GM23338 (cell line): ENCODE results near the gene SAMHD1. TPM values are rescaled to one million over a fixed set of nuclear protein-coding genes. Genes with fewer than 3 reads are reported as not detected.

Source experiments
- ATAC-seq: fragments of 200-7000 bp; cut with Tn5 transposase; 3 replicates; pipeline ENCODE4 v1.9.1; 2020
- DNase-seq: peaks from one replicate; pipeline ENCODE4 v3.0.0-alpha.2; 2015; ENCODE audit warnings: low spot score
- H2AFZ ChIP-seq: fragments of 200-600 bp; sonication (generic); 2 replicates; pipeline ENCODE4 v1.8.0; 2016; ENCODE audit warnings: antibody characterized with exemption, mild to moderate bottlenecking, moderate library complexity
- H3F3A ChIP-seq: fragments of 200-600 bp; sonication (generic); replicated peaks from 2 replicates; pipeline ENCODE4 v1.8.0; 2017; ENCODE audit warnings: antibody characterized with exemption, mixed run types, low read depth
- H3K27ac ChIP-seq: fragments of 200-600 bp; sonication (generic); 2 replicates; pipeline ENCODE4 v1.6.1; 2016; ENCODE audit warnings: low read depth
- H3K27me3 ChIP-seq: fragments of 200-600 bp; sonication (generic); 2 replicates; pipeline ENCODE4 v1.8.0; 2016; ENCODE audit warnings: mild to moderate bottlenecking, mixed run types, moderate library complexity; ENCODE audit not compliant: insufficient read depth
- H3K36me3 ChIP-seq: fragments of 200-600 bp; sonication (generic); 2 replicates; pipeline ENCODE4 v1.8.0; 2016; ENCODE audit warnings: mild to moderate bottlenecking; ENCODE audit not compliant: insufficient read depth
- H3K4me1 ChIP-seq: fragments of 200-600 bp; sonication (generic); 2 replicates; pipeline ENCODE4 v1.8.0; 2016; ENCODE audit warnings: mild to moderate bottlenecking, moderate library complexity; ENCODE audit not compliant: insufficient read depth
- H3K4me2 ChIP-seq: fragments of 200-600 bp; sonication (generic); 2 replicates; pipeline ENCODE4 v1.7.1; 2017; ENCODE audit warnings: mixed run types
- H3K4me3 ChIP-seq: fragments of 200-600 bp; sonication (generic); 2 replicates; pipeline ENCODE4 v1.6.1; 2016; ENCODE audit warnings: mixed run types
- H3K79me2 ChIP-seq: fragments of 200-600 bp; sonication (generic); replicated peaks from 2 replicates; pipeline ENCODE4 v1.8.0; 2017; ENCODE audit warnings: mild to moderate bottlenecking; ENCODE audit not compliant: insufficient read depth
- H3K9me2 ChIP-seq: fragments of 200-600 bp; sonication (generic); 2 replicates; pipeline ENCODE4 v1.8.0; 2017; ENCODE audit not compliant: insufficient read depth
- H4K20me1 ChIP-seq: fragments of 200-600 bp; sonication (generic); replicated peaks from 2 replicates; pipeline ENCODE4 v1.8.0; 2017; ENCODE audit warnings: mild to moderate bottlenecking; ENCODE audit not compliant: insufficient read depth
- H3K27ac Mint-ChIP-seq: 2 replicates; pipeline ENCODE4 v1.8.0; 2020; ENCODE audit warnings: inconsistent platforms, mild to moderate bottlenecking, moderate library complexity, mixed read lengths
- H3K27me3 Mint-ChIP-seq: 3 replicates; pipeline ENCODE4 v1.8.0; 2022; ENCODE audit warnings: low read depth, mild to moderate bottlenecking, moderate library complexity, mixed read lengths, inconsistent platforms; ENCODE audit not compliant: insufficient read depth, poor library complexity
- H3K36me3 Mint-ChIP-seq: 3 replicates; pipeline ENCODE4 v1.8.0; 2021; ENCODE audit warnings: low read depth, mild to moderate bottlenecking, inconsistent platforms, moderate library complexity, mixed read lengths
- H3K4me1 Mint-ChIP-seq: 3 replicates; pipeline ENCODE4 v1.8.0; 2020; ENCODE audit warnings: mild to moderate bottlenecking, inconsistent platforms, mixed read lengths
- H3K4me3 Mint-ChIP-seq: 3 replicates; pipeline ENCODE4 v1.8.0; 2021; ENCODE audit warnings: moderate library complexity, mild to moderate bottlenecking, inconsistent platforms, mixed read lengths
- H3K9me3 Mint-ChIP-seq: 3 replicates; pipeline ENCODE4 v1.8.0; 2020; ENCODE audit warnings: moderate library complexity, mild to moderate bottlenecking, inconsistent platforms, mixed read lengths
- CREB1 ChIP-seq: fragments of 250-450 bp; sonication (Bioruptor Pico); IDR thresholded peaks from 2 replicates; pipeline ENCODE4 v1.5.0; 2020; ENCODE audit warnings: low read depth, mild to moderate bottlenecking, moderate library complexity
- CTCF ChIP-seq, 2 experiments: fragments of 200-600 bp in 1 of 2; sonication (generic) in 1 of 2; conservative IDR thresholded peaks; 2 replicates each; pipeline versions ENCODE4 v1.5.1 to v1.6.1; 2016 to 2017; ENCODE audit warnings: antibody characterized with exemption in 2 of 2, low read depth in 2 of 2, mild to moderate bottlenecking in 2 of 2, moderate library complexity in 1 of 2
- ETS1 ChIP-seq: IDR thresholded peaks from 2 replicates; pipeline ENCODE4 v1.6.1; 2016; ENCODE audit warnings: antibody characterized with exemption
- EZH2 ChIP-seq: fragments of 200-600 bp; sonication (generic); IDR thresholded peaks from one replicate; pipeline ENCODE4 v1.8.0; 2017; ENCODE audit warnings: antibody characterized with exemption, mild to moderate bottlenecking, low read depth; ENCODE audit not compliant: unreplicated experiment
- EZH2phosphoT487 ChIP-seq: fragments of 200-600 bp; sonication (generic); IDR thresholded peaks from one replicate; pipeline ENCODE4 v1.8.1; 2018; ENCODE audit warnings: antibody characterized with exemption; ENCODE audit not compliant: unreplicated experiment
- JUNB ChIP-seq: IDR thresholded peaks from one replicate; pipeline ENCODE4 v1.6.1; 2016; ENCODE audit warnings: antibody characterized with exemption; ENCODE audit not compliant: unreplicated experiment
- NANOG ChIP-seq: IDR thresholded peaks from 2 replicates; pipeline ENCODE4 v1.6.1; 2016; ENCODE audit warnings: antibody characterized with exemption, borderline replicate concordance
- POLR2AphosphoS5 ChIP-seq: IDR thresholded peaks from 2 replicates; pipeline ENCODE4 v1.6.1; 2016; ENCODE audit warnings: antibody characterized with exemption, low read depth
- STAT1 ChIP-seq: IDR thresholded peaks from one replicate; pipeline ENCODE4 v1.6.1; 2016; ENCODE audit warnings: antibody characterized with exemption; ENCODE audit not compliant: unreplicated experiment
- ZNF114 ChIP-seq: fragments of 250-450 bp; sonication (Bioruptor Pico); IDR thresholded peaks from 2 replicates; pipeline ENCODE4 v1.5.0; 2020; ENCODE audit warnings: mild to moderate bottlenecking, moderate library complexity
- ZNF331 ChIP-seq: fragments of 250-450 bp; sonication (Bioruptor Pico); IDR thresholded peaks from 2 replicates; pipeline ENCODE4 v1.5.0; 2020; ENCODE audit warnings: low read depth, mild to moderate bottlenecking, moderate library complexity
- polyA plus RNA-seq: library from polyadenylated mRNA; unstranded; fragments of >200 nt; fragmentation: Nextera tagmentation; extraction: Ambion mirVana; gene quantifications from 2 replicates; pipeline ENCODE4 v1.2.1, GENCODE V29; 2016
- total RNA-seq: library from RNA; depleted of rRNA; stranded (reverse); fragments of >200 nt; shearing (Covaris generic); gene quantifications from 2 replicates; pipeline ENCODE4 v1.2.3, GENCODE V29; 2014
- TF ChIP-seq, protein P1 (sequence below): IDR thresholded peaks from one replicate; pipeline ENCODE4 v1.6.1; 2018; ENCODE audit warnings: antibody characterized with exemption; ENCODE audit not compliant: unreplicated experiment

The SAMHD1 gene
- total and polyA plus RNA-seq, 2 experiments from 2014 or later, result 21.9 to 45.4 TPM

GRCh38 chr20:36924167-36925045 lies 27.1 kb downstream of the SAMHD1 start:
- peaks cover 5% of the 10 kb centered on the region for H3K36me3 ChIP-seq
- ATAC-seq, result no peak; the same call in 2 of the 3 replicates
- H3K79me2 ChIP-seq, result no peaks in the 10 kb centered on the region
- DNase-seq, result no peak
- no peaks in the 10 kb centered on the region for H4K20me1 ChIP-seq
- H3K27me3 ChIP-seq, result no peaks in the 10 kb centered on the region
- no peak overlapping the region for H2AFZ ChIP-seq
- Mint-ChIP-seq H3K27ac (peak overlapping the region; percentile 28), H3K27me3 (no peaks in the 10 kb centered on the region), H3K4me3 (no peak overlapping the region), H3K4me1 (peaks cover 10% of the 10 kb centered on the region), H3K36me3 (peaks cover 35% of the 10 kb centered on the region), H3K9me3 (no peaks in the 10 kb centered on the region)
- H3K4me3 ChIP-seq, result no peak overlapping the region
- H3K9me2 ChIP-seq, result no peaks in the 10 kb centered on the region
- H3K27ac ChIP-seq, result peak overlapping the region; percentile 55
- no peak overlapping the region for H3K4me2 ChIP-seq
- 0 out of 2 replicates have a peak, but pooled peaks cover 3% of the 10 kb centered on the region for H3F3A ChIP-seq
- TF ChIP-seq ETS1, result no peak
- TF ChIP-seq CTCF (conservative IDR thresholded peaks at IDR 0.05; ENCODE audit: low read depth in 2 of 2), result peak in 1 of 2 experiments; percentile 10; a peak in 1 of 4 replicates
- 0 out of 2 replicates have a peak, but pooled peaks cover 8% of the 10 kb centered on the region for H3K4me1 ChIP-seq

- Histone ChIP-seq H2AFZ (no peak overlapping the region), H3K27ac (no peak overlapping the region), H3K36me3 (no peaks in the 10 kb centered on the region), H3K4me2 (no peak overlapping the region), H3K27me3 (no peaks in the 10 kb centered on the region), H3K9me2 (no peaks in the 10 kb centered on the region), H4K20me1 (no peaks in the 10 kb centered on the region), H3F3A (no peaks in the 10 kb centered on the region), H3K79me2 (no peaks in the 10 kb centered on the region), H3K4me1 (0 out of 2 replicates have a peak, but pooled peaks cover 5% of the 10 kb centered on the region), H3K4me3 (no peak overlapping the region)
- H3K27me3 Mint-ChIP-seq, result no peaks in the 10 kb centered on the region
- peaks cover 10% of the 10 kb centered on the region for H3K4me1 Mint-ChIP-seq
- no peak overlapping the region for H3K27ac Mint-ChIP-seq
- peaks cover 5% of the 10 kb centered on the region; the same call in 2 of the 3 replicates for H3K36me3 Mint-ChIP-seq
- H3K9me3 Mint-ChIP-seq, result no peaks in the 10 kb centered on the region
- ATAC-seq (no peak), DNase-seq (no peak)
- no peak overlapping the region for H3K4me3 Mint-ChIP-seq
- TF ChIP-seq NANOG, result no peak
- no peak for TF ChIP-seq JUNB
- TF ChIP-seq STAT1, result no peak
- TF ChIP-seq POLR2AphosphoS5, result no peak
- TF ChIP-seq ZNF331 (CRISPR knock-in tag), result no peak
- no peak for TF ChIP-seq ZNF114 (CRISPR knock-in tag)
- TF ChIP-seq EZH2, result no peak
- TF ChIP-seq, protein P1, sequence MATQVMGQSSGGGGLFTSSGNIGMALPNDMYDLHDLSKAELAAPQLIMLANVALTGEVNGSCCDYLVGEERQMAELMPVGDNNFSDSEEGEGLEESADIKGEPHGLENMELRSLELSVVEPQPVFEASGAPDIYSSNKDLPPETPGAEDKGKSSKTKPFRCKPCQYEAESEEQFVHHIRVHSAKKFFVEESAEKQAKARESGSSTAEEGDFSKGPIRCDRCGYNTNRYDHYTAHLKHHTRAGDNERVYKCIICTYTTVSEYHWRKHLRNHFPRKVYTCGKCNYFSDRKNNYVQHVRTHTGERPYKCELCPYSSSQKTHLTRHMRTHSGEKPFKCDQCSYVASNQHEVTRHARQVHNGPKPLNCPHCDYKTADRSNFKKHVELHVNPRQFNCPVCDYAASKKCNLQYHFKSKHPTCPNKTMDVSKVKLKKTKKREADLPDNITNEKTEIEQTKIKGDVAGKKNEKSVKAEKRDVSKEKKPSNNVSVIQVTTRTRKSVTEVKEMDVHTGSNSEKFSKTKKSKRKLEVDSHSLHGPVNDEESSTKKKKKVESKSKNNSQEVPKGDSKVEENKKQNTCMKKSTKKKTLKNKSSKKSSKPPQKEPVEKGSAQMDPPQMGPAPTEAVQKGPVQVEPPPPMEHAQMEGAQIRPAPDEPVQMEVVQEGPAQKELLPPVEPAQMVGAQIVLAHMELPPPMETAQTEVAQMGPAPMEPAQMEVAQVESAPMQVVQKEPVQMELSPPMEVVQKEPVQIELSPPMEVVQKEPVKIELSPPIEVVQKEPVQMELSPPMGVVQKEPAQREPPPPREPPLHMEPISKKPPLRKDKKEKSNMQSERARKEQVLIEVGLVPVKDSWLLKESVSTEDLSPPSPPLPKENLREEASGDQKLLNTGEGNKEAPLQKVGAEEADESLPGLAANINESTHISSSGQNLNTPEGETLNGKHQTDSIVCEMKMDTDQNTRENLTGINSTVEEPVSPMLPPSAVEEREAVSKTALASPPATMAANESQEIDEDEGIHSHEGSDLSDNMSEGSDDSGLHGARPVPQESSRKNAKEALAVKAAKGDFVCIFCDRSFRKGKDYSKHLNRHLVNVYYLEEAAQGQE, result no peak
- TF ChIP-seq EZH2phosphoT487, result no peak
- no peak for TF ChIP-seq ETS1
- no peak for TF ChIP-seq CREB1 (CRISPR knock-in tag)
- no peak for TF ChIP-seq CTCF (conservative IDR thresholded peaks at IDR 0.05; ENCODE audit: low read depth in 2 of 2)
Observed at GRCh38 chr20:36920334-36920730, 31.2 kb downstream of the SAMHD1 start.
